Brain pericyte (primary cell): ENCODE data around the gene SLC51B.
"Not testable (repeated sequence)": the region's sequence is repeated elsewhere in the genome, so short reads cannot be mapped to it uniquely, and the experiment has no call there.

ENCODE experiments used
- DNase-seq: peaks from one replicate; pipeline ENCODE4 v3.0.0-alpha.2; 2012; ENCODE audit warnings: low read depth, low spot score

SLC51B gene

GRCh38 chr15:65099336-65099735 is 54.1 kb downstream of the SLC51B start:
- no peak for DNase-seq

- DNase-seq = not testable (repeated sequence)
Measured at GRCh38 chr15:65099801-65100200, 54.6 kb downstream of the SLC51B start.

GRCh38 chr15:65100442-65100841 is 55.3 kb downstream of the SLC51B start:
- DNase-seq = no peak

GRCh38 chr15:65101411-65101890 is 56.3 kb downstream of the SLC51B start:
- no peak for DNase-seq

- DNase-seq = no peak
Measured at GRCh38 chr15:65101891-65102708, 56.9 kb downstream of the SLC51B start.

- no peak for DNase-seq
Measured at GRCh38 chr15:65102912-65103311, 57.7 kb downstream of the SLC51B start.
